ENCODE results near the gene RASL11B. TPM values are rescaled to one million over a fixed set of nuclear protein-coding genes. Genes with fewer than 3 reads are reported as not detected.

The RASL11B gene
- total RNA-seq, 2 donors from 2014 or later: 0.18 to 27.1 TPM

DNA sequence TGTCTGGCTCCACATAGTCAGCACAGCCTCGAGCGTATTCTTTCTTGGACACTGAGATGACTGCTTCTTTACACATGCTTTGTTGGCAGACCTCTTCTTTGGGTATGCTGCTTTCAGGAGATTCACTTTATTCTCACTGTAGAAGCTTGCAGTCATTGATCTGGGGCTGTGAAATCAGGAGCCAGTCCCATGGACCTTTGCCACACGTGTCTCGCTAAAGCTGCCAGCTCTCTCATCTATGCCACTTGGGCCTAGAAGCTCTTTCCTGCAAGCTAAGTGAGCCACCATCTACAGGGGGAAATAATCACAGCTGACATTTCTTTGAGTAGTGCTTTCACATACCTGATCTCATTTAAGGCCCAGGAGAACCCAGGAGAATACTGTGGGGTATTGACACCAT lies 5.0 kb downstream of the RASL11B start:
- no peak for TF ChIP-seq POLR2A (IDR thresholded peaks at IDR 0.05)
- no peak for TF ChIP-seq CTCF (IDR thresholded peaks at IDR 0.05)
- no peak for TF ChIP-seq POLR2AphosphoS5 (IDR thresholded peaks at IDR 0.05)
- Histone ChIP-seq H3K27me3 (replicated peaks; ENCODE audit: insufficient read depth) (no peaks in the 10 kb centered on the region), H3K36me3 (no peaks in the 10 kb centered on the region), H3K4me1 (replicated peaks) (no peaks in the 10 kb centered on the region), H3K27ac (no peak overlapping the region), H3K9me3 (no peaks in the 10 kb centered on the region), H3K4me3 (no peak overlapping the region)
- 86% methylated on average over 4 of the region's 4 CpGs for WGBS
- intact Hi-C loops (cut with DNase I): no loop called here
- DNase-seq (ENCODE audit: low spot score): no peak

GRCh38 chr4:52868133-52868532 lies 6.0 kb downstream of the RASL11B start:
- Histone ChIP-seq H3K27me3 (replicated peaks; ENCODE audit: insufficient read depth) (no peaks in the 10 kb centered on the region), H3K9me3 (no peaks in the 10 kb centered on the region), H3K27ac (no peak overlapping the region), H3K36me3 (no peaks in the 10 kb centered on the region), H3K4me1 (replicated peaks) (no peaks in the 10 kb centered on the region), H3K4me3 (no peak overlapping the region)
- 65% methylated on average over 8 of the region's 8 CpGs for WGBS
- TF ChIP-seq POLR2AphosphoS5 (IDR thresholded peaks at IDR 0.05): peak; percentile 33
- no peak for TF ChIP-seq POLR2A (IDR thresholded peaks at IDR 0.05)
- peak in 1 of 4 experiments; percentile 9 for TF ChIP-seq CTCF (IDR thresholded peaks at IDR 0.05)
- DNase-seq (ENCODE audit: low spot score): peak; percentile 55
- intact Hi-C loops (cut with DNase I): no loop called here

DNA sequence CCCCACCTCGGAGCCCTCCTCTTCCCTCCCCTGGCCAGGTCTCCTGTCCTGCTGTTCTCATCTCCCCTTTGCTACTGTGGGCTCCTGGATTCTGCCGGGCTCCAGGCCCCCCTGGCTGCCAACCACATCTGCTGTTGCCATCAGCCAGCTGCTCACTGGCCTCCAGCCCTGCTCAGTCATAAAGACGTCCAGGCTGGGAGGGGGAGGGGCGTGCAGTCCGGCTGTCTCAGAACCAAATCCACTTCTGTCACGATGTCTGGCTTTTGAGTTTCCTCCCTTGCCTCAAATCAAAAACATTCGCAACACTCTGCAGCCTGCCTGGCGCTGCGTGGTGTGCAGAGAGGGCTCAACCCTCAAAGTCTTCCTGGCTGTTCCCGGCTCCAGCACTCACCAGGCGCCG lies 7.1 kb downstream of the RASL11B start:
- H3K27ac ChIP-seq: no peak overlapping the region
- no peaks in the 10 kb centered on the region for H3K27me3 ChIP-seq (replicated peaks; ENCODE audit: insufficient read depth)
- 58% methylated on average over 12 of the region's 12 CpGs for WGBS
- DNase-seq (ENCODE audit: low spot score): no peak
- intact Hi-C loops (cut with DNase I): no loop called here
- H3K4me3 ChIP-seq: no peak overlapping the region
- no peaks in the 10 kb centered on the region for H3K36me3 ChIP-seq
- no peaks in the 10 kb centered on the region for H3K9me3 ChIP-seq
- no peaks in the 10 kb centered on the region for H3K4me1 ChIP-seq (replicated peaks)
- TF ChIP-seq POLR2A (IDR thresholded peaks at IDR 0.05) (no peak), POLR2AphosphoS5 (IDR thresholded peaks at IDR 0.05) (no peak), CTCF (IDR thresholded peaks at IDR 0.05) (no peak)

DNA sequence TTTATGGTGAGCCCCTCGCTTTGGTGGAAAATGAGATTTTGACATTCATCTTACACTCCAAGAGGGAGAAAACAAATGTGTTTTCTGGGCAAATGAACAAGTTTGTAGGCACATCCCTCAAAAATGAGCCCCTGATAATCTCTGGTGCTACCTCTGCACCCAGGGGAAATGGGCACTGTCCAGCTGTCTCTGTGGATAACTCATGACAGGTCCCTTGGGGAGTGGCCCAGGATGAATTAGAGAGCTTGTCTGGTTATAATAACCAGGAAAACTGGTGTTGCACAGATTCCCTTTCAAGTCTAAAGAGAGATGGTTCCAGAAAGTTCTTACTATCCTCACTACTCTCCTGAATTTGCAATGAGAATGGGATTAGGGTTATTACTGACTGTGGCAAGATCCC lies 7.5 kb downstream of the RASL11B start:
- WGBS: 89% methylated on average over 1 of the region's 1 CpG
- Histone ChIP-seq H3K9me3 (no peaks in the 10 kb centered on the region), H3K27ac (no peak overlapping the region), H3K27me3 (replicated peaks; ENCODE audit: insufficient read depth) (no peaks in the 10 kb centered on the region), H3K36me3 (no peaks in the 10 kb centered on the region), H3K4me1 (replicated peaks) (no peaks in the 10 kb centered on the region), H3K4me3 (no peak overlapping the region)
- TF ChIP-seq CTCF (IDR thresholded peaks at IDR 0.05): no peak
- no peak for DNase-seq (ENCODE audit: low spot score)
- intact Hi-C loops (cut with DNase I): no loop called here

- Histone ChIP-seq H3K27ac (no peak overlapping the region), H3K9me3 (no peaks in the 10 kb centered on the region), H3K27me3 (replicated peaks; ENCODE audit: insufficient read depth) (no peaks in the 10 kb centered on the region), H3K4me1 (replicated peaks) (no peaks in the 10 kb centered on the region), H3K36me3 (no peaks in the 10 kb centered on the region), H3K4me3 (no peak overlapping the region)
- intact Hi-C loops (cut with DNase I): no loop called here
- 45% methylated on average over 4 of the region's 4 CpGs for WGBS
- TF ChIP-seq POLR2AphosphoS5 (IDR thresholded peaks at IDR 0.05) (no peak), POLR2A (IDR thresholded peaks at IDR 0.05) (no peak), CTCF (IDR thresholded peaks at IDR 0.05) (no peak)
- DNase-seq (ENCODE audit: low spot score): no peak
These were observed 8.1 kb downstream of the RASL11B start for GRCh38 chr4:52870225-52870624.
